ENCODE data around the gene SERPINE1.
"Not testable (repeated sequence)": the region's sequence is repeated elsewhere in the genome, so short reads cannot be mapped to it uniquely, and the experiment has no call there.

DNA sequence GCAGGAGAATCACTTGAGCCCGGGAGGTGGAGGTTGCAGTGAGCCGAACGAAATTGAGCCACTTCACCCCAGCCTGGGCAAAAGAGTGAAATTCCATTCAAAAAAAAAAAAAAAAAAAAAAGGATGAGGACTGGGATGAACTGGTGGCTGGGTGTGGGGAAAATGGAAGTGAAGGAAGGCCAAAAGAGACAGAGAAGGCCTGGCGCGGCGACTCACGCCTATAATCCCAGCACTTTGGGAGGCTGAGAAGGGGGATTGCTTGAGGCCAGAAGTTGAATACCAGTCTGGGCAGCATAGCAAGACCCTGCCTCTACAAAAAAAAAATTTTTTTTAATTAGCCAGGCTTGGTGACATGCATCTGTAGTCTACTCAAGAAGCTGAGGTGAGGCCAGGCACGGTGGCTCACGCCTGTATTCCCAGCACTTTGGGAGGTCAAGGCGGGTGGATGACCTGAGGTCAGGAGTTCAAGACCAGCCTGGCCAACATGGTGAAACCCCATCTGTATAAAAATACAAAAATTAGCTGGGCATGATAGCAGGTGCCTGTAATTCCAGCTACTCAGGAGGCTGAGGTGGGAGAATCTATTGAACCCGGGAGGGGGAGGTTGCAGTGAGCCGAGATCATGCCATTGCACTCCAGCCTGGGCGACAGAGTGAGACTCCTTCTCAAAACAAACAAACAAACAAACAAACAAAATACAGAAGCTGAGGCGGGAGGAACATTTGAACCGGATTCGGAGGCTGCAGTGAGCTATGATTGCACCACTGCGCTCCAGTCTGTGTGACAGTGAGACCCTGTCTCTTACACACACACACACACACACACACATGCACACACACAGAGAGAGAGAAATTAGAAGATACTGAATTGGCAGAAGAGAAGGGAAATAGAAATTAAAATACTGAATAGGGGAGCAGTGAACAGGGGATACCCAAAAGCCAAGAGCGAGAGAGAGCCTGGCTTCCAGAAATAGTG is 6.0 kb downstream of the SERPINE1 start:
- not testable (repeated sequence) for TF ChIP-seq POLR2A (IDR thresholded peaks at IDR 0.05; ENCODE audit: control extremely low read depth in 1 of 2, low read depth in 2 of 2, low read length in 2 of 2)
- TF ChIP-seq, protein P1, sequence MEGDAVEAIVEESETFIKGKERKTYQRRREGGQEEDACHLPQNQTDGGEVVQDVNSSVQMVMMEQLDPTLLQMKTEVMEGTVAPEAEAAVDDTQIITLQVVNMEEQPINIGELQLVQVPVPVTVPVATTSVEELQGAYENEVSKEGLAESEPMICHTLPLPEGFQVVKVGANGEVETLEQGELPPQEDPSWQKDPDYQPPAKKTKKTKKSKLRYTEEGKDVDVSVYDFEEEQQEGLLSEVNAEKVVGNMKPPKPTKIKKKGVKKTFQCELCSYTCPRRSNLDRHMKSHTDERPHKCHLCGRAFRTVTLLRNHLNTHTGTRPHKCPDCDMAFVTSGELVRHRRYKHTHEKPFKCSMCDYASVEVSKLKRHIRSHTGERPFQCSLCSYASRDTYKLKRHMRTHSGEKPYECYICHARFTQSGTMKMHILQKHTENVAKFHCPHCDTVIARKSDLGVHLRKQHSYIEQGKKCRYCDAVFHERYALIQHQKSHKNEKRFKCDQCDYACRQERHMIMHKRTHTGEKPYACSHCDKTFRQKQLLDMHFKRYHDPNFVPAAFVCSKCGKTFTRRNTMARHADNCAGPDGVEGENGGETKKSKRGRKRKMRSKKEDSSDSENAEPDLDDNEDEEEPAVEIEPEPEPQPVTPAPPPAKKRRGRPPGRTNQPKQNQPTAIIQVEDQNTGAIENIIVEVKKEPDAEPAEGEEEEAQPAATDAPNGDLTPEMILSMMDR (IDR thresholded peaks at IDR 0.05; ENCODE audit: control extremely low read depth in 1 of 3, insufficient read depth in 1 of 3, low read depth in 1 of 3, low read length in 3 of 3), result not testable (repeated sequence)
- TF ChIP-seq, protein P2, sequence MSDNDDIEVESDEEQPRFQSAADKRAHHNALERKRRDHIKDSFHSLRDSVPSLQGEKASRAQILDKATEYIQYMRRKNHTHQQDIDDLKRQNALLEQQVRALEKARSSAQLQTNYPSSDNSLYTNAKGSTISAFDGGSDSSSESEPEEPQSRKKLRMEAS (IDR thresholded peaks at IDR 0.05), result not testable (repeated sequence)

Data from H1 (cell line).